ENCODE measurements around the gene HEPHL1.
"Not testable (repeated sequence)": the region's sequence is repeated elsewhere in the genome, so short reads cannot be mapped to it uniquely, and the experiment has no call there.

- not testable (repeated sequence) for TF ChIP-seq POLR2A, CTCF (IDR thresholded peaks at IDR 0.05)
Measured at GRCh38 chr11:93973322-93974051, 47.7 kb upstream of the HEPHL1 start.
